ENCODE measurements around the gene ASB3.

Gene ASB3

DNA sequence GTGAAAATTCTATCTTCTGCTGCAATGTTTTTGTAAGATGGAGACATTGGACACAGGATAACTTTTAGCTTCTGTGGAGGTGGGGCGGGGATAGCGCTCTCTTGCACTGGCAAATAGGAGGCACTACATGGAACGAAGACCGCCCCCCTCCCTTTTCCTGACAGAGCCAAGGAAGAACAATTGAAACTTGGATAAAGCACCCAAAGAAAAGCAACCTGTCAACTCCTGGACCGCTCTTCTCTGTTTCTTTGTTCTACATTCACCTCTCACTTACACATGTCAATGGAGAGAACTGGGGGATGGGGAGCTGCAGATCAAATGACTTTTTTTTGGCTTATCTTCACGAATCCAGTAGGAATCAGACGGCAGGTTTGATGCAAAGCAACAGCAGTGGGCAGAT lies 145.5 kb downstream of the ASB3 start:
- DNase-seq = no peak

DNA sequence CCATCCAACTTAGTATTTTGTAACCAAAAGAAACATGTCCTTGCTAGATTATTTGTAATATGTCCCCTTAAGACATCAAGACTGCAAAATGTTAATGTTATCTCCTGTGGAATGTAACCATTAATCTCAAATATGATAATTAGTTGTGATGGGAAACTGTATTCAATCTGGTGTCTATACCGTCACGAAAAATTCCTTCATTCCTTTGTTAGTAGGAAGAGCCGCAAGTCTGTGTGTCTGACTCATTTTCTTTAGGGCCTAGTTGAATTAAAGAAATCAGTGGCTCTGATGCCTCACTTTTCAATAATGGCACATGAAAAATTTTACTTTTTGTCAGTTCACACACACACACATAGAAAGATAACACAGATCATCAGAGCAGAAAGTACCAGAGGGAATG lies 146.3 kb downstream of the ASB3 start:
- DNase-seq = no peak

DNA sequence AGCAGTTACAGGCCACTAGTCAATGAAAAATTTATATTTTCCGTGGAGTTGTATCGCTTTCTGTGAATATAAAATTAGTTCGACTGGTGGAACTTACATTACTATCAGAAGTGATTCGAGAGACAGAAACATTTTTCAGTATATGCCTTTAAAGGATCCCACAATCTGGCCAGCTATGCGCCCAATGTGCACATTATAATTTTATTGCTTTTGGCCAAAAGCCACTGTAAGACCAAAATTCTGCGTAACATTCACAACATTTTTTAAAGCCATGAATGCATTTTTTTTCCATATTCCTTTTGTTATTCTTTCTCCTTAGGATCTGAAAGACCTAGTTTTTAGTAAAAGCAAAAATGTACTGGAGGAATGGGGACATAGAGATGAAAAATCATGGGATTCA lies 150.2 kb downstream of the ASB3 start:
- DNase-seq = no peak

DNA sequence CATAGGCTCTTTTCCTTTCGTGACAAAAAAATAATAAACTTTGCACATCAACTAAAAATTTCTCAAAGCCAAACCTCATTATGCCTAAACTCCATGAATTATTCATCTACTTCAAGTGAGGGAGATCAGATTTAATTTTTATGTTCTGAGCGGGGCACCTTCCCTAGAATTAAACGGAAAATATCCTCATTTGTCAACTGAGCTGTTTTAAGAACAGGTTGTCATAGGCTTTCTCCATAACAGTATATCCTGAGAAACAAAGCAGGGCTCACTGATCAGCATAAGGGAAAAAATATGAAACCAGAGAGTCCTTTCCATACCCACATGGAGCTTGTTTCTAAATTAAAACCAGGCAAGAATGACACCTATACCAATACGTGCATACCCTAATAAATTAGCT lies 150.6 kb downstream of the ASB3 start:
- DNase-seq = peak in 1 of 2 experiments; percentile 28

DNA sequence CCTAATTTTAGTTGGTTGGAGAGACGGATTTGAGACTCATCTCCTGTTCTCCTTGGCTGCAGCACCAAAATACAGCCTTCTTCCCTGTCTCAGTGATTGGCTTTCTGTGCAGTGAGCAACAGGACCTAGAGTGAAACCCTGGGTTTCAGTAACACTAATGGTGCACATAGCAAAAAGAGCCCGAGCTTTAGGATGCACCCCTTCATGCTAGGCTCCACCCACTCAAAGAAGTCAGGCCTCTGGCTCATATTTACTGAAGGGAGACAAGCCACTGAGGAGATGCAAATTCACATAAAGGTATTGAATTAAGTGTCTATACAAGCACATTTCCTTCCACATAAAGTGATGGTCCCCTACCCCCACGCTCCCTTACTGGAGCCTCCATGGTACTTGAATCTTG lies 151.1 kb downstream of the ASB3 start:
- DNase-seq = peak; percentile 10 to 40

DNA sequence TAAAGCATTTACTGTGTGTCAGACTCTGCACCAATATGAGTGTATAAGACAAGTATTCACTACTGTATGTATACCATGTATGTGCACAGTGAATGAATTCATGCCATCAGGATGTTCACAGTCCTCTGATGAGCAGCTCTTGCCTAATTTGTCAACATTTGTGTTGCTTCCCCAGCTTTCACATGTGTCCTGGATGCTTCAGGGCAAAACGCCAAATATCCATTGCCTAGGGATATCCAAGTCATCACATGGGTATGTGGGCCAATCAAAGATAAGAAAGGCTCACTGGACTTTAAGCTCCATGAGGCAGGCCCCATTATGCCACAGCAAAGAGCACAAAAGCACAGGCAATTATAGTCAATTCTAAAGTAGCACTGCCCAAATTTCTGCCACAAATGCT lies 153.3 kb downstream of the ASB3 start:
- no peak for DNase-seq

DNA sequence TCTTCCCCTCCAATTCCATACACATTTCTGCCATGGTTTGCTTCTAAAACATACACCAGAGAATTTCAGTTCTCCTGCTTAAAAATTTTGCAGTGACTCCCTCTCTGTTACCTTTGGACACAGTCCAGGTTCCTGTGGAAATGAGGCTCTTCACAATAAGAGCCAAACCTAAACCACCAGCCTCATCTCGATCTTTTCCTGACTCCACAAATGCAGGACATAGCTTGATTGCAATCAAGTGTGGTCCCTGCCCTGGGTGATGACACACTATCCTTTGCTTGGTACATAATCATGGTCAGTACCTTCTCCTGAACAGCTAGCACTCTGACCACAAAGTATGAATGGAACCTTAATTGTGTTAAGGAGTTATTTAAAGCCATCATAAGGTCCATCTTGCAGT lies 154.0 kb downstream of the ASB3 start:
- no peak for DNase-seq

DNA sequence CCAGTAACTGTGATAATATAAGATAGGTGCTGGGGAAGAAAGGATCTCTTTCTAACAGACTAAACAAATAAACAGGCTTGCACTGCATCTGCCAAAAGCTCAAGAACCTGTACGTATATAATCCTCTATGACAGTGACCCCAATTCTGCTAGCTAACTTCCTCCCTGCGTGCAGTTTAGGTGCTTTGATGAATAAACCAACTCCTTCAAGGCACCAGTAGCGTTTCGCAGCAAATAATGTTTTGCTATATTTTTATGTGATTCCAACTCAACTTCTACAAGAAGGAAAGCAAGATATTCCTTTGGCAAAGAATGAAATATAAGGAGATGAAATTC lies 154.7 kb downstream of the ASB3 start:
- DNase-seq = no peak

DNA sequence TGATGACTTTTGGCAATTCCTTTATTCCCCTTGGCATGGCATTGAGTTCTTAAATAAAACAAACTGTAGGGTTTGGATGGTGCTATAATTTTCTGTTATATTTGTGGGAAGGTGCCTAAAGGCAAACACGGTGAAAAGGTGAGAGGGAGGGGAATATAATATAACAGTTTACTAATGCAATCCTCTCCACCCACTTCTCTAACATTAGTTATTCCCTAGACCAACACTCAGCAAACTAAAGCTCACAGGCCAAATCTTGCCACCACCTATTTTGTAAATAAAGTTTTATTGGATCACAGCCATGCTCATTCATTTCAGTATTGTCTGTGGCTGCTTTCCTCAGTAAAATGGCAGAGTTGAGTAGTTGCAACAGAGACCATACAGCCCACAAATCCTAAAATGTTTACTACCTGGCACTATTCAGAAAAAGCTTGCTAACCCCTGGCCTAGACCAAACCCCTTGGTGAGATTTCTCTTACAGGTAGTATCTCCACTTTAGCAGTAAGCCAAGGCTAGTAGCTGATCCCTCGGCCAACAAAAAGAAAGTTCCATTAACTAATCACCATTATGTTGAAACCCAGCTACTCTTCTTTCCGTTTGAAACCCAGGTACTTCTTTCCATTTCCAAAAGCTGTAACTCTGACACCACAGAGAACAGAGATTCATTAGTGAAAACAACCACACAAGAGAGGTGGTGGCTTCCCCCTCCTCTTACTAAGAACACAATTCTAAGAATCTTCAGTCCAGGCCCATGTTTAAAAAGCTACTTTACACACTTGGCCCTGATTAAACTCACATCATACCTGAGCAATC lies 155.2 kb downstream of the ASB3 start:
- no peak for DNase-seq

DNA sequence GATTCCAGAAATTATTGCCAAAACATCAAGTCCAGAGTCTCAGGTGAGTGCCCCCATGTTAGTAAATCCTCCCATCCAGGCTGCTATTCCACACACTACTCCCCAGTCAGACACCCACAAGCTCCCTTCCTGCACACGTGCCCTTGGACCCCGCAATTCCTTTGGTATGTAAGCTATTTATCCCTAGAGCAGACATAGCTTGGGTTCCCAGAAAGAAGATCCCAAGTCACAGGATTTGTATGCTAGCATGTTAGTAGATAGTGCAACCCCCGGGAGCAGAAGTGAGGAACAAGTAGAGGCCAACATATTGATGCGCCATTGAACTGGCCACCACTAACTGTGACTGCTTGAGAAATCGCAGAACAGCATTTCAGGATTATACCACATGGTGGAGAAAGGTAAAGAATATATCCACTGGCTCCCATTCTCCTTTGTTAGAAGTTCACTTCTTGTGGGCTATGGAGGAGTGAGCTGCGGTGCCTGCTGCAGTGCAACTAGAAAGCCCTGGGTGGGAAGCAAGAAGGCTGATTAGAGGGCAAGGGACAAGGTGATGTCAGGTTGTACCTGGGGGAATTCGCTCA lies 156.6 kb downstream of the ASB3 start:
- no peak for DNase-seq

DNA sequence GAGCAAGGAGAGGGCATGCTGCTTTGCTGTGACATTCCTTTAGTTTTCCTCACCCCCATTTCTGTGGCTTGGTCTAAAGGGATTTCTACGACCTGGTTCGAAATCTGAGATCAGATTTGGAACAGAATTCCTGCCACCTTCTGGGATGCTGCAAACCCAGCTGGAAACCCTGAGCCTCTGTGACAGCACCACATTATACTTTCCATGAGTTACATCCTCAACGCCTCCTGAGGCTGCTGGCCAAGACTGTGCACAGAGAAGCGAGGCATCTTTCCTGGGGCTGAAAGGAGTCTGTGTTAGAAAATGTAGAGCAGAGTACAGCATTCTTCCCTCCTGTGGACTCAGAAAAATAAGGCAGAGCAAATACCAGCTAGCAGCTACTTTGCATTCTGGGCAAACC lies 157.3 kb downstream of the ASB3 start:
- DNase-seq = peak; percentile 38 to 71

DNA sequence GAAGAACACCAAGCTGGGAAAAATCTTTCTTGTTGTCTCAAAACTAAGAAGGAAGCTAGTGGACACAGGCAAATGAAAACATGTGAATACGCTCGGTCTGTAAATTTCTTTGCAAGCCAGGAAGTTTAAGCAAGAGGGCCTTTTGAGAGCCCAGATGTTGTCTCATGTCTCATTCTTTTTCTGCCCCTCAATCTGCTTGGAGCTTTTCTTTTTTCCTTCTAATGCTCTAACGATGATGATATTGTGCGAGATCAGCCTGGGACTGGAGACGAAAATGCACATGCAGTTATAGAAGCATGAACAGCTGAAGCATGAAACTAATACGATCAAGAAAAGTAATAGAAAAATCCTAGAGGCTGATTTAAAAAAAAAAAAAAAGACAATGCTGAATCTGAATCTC lies 157.8 kb downstream of the ASB3 start:
- DNase-seq = no peak

DNA sequence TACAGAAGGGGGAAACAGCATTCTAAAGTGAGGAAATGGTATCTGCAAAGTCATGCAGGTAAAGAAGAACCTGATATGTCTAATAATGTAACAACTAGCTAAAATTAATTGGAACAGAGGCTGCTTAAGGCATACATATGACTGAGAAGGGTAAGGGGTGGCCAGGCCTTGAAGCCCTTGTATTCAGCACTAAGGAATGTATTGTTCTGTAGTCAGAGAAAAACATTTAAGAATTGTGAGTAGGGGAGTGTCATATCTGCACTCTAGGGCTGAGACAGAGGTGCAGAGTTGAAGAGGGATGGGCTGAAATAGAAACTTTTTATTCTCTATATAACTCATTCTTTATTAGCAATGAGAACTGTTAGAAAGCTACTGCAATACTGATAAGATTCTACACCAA lies 164.6 kb downstream of the ASB3 start:
- DNase-seq = no peak

DNA sequence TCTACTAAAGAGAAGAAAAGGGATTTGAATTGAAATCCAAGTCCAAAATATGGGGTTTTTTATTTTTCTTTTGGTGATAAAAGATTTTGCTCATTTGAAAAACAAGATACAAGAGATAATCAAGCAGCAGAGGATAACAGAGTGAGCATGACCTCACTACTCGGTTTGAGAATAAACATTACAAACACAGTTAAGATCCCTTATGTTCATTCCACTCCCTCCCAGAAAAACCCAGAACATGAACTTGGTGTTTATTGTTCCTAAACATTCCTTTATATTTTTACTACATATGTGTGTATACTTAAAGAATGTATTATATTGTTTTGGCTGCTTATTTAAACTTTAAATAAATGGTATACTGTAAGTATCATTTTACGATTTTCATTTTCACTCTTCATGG lies 165.8 kb downstream of the ASB3 start:
- DNase-seq = no peak
